Bronchial epithelial cell (primary cell): ENCODE results near the gene TLE3. TPM values are rescaled to one million over a fixed set of nuclear protein-coding genes. Genes with fewer than 3 reads are reported as not detected.

Source experiments
- DNase-seq: peaks from one replicate; pipeline ENCODE4 v3.0.0-alpha.2; 2010; ENCODE audit warnings: low read depth
- FAIRE-seq: peaks from 2 replicates; lab custom pipeline; 2011; peaks lifted over from hg19 to GRCh38; lab: Jason Lieb, UNC
- H3K27me3 ChIP-seq: 2 replicates; pipeline ENCODE4 v1.5.1; 2011; ENCODE audit warnings: low read length; ENCODE audit not compliant: control insufficient read depth, insufficient read depth
- H3K36me3 ChIP-seq: 2 replicates; pipeline ENCODE4 v1.5.1; 2011; ENCODE audit warnings: low read length; ENCODE audit not compliant: control insufficient read depth, insufficient read depth
- H3K4me3 ChIP-seq: 2 replicates; pipeline ENCODE4 v1.5.1; 2011; ENCODE audit warnings: mild to moderate bottlenecking, low read depth, low read length, control low read depth
- CTCF ChIP-seq: IDR thresholded peaks from 2 replicates; pipeline ENCODE4 v1.5.1; 2011; ENCODE audit warnings: mild to moderate bottlenecking, moderate library complexity, low read length, control low read depth, inconsistent platforms; ENCODE audit not compliant: insufficient read depth, severe bottlenecking
- total RNA-seq: library from RNA; depleted of rRNA; stranded (reverse); fragments of >200 nt; gene quantifications from 2 replicates; pipeline ENCODE4 v1.2.1, GENCODE V29; 2014

Gene TLE3
- total RNA-seq, 1 donor from 2014 or later, result 19.2 TPM

GRCh38 chr15:70099967-70100473, 2.3 kb upstream of the TLE3 start:
- TF ChIP-seq CTCF, result no peak
- no peaks in the 10 kb centered on the region for H3K36me3 ChIP-seq

GRCh38 chr15:70099167-70099966, 1.6 kb upstream of the TLE3 start:
- peak overlapping the region; percentile 53 for H3K4me3 ChIP-seq
- FAIRE-seq (no peak), DNase-seq (peak; percentile 93)
- peaks cover 20% of the 10 kb centered on the region for H3K27me3 ChIP-seq
- H3K36me3 ChIP-seq, result no peaks in the 10 kb centered on the region
- no peak for TF ChIP-seq CTCF

More at GRCh38 chr15:70099967-70100473, 2.3 kb upstream of the TLE3 start:
- Histone ChIP-seq H3K4me3 (peak overlapping the region; percentile 20), H3K27me3 (peaks cover 21% of the 10 kb centered on the region)
- FAIRE-seq (no peak), DNase-seq (no peak)

DNA sequence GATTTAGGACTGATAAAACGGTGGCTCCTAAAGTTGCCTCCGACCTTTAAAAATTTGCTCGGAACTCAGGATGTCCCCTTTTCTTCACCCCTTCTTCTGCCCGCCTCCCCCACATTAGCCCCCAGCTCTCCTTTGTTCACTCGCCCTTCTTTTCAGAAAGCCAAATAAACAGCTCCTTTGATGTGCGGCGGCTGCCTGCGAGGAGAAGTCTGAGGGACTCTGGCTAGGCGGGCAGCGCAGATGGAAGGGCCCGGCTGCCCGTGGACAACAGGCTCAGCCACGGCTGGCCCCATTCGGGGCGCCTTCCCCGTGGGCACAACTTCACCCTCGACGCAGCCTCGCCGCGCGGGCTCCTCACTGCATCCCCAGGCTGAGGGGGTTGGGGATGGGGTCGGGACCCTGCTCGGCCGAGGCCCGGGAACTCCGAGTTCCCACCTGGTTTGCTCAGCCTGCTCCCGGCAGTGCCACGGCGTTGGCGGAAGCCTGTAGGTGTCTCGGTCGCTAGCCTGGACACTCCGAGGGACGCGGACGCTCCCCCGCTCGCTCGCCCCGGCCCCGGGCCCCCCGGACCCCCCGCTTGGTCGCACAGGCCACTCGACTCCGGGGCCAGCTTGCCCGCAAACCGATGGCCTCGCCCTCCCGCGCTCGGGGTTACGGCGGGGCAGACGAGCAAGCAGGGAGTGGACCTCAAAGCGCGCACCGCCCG, 897 bp upstream of the TLE3 start:
- no peaks in the 10 kb centered on the region for H3K36me3 ChIP-seq
- FAIRE-seq (no peak), DNase-seq (no peak)
- no peak for TF ChIP-seq CTCF
- peaks cover 19% of the 10 kb centered on the region for H3K27me3 ChIP-seq
- H3K4me3 ChIP-seq, result peak overlapping the region; percentile 53

DNA sequence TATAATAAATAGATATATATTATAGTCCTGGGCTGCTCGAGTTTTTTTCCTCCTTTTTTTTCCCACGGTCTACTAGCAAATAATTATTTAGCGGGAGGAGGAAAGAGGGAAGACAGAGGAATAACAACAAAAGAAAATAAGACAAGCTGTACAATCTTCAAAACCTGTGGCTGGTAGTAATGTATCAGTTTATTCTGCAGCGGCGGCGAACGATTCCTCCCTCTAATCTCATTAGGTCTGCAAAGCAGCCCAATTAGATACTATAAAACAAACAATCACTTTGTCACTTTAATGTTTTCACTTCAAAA, 390 bp upstream of the TLE3 start:
- no peak for FAIRE-seq
- Histone ChIP-seq H3K27me3 (peaks cover 17% of the 10 kb centered on the region), H3K36me3 (no peaks in the 10 kb centered on the region), H3K4me3 (peak overlapping the region; percentile 53)
- no peak for DNase-seq
- no peak for TF ChIP-seq CTCF

- FAIRE-seq (no peak), DNase-seq (no peak)
- Histone ChIP-seq H3K4me3 (peak overlapping the region; percentile 83), H3K36me3 (no peaks in the 10 kb centered on the region), H3K27me3 (peaks cover 7% of the 10 kb centered on the region)
- TF ChIP-seq CTCF, result no peak
These were observed 725 bp downstream of the TLE3 start for GRCh38 chr15:70097063-70097320.
